Stomach smooth muscle (tissue), 2 donors: ENCODE data around the gene CAMP.

Source experiments
- H3K27ac ChIP-seq: one replicate; pipeline ENCODE4 v1.7.0; 2013; ENCODE audit warnings: mild to moderate bottlenecking, low read length, inconsistent platforms
- H3K27me3 ChIP-seq, 2 donors: one replicate each; pipeline ENCODE4 v1.7.0; 2013; ENCODE audit warnings: low read length in 2 of 2; ENCODE audit not compliant: insufficient read depth in 2 of 2, control insufficient read depth in 1 of 2
- H3K36me3 ChIP-seq, 2 donors: one replicate each; pipeline ENCODE4 v1.7.0; 2013; ENCODE audit warnings: low read length in 2 of 2; ENCODE audit not compliant: control insufficient read depth in 2 of 2, insufficient read depth in 2 of 2
- H3K4me1 ChIP-seq: one replicate; pipeline ENCODE4 v1.7.0; 2013; ENCODE audit warnings: low read length; ENCODE audit not compliant: control insufficient read depth, insufficient read depth
- H3K4me3 ChIP-seq, 2 donors: one replicate each; pipeline ENCODE4 v1.7.0; 2013; ENCODE audit warnings: low read length in 2 of 2
- H3K9ac ChIP-seq, 2 donors: one replicate each; pipeline ENCODE4 v1.7.0; 2013; ENCODE audit warnings: low read length in 2 of 2, mild to moderate bottlenecking in 1 of 2
- H3K9me3 ChIP-seq, 2 donors: one replicate each; pipeline ENCODE4 v1.7.0; 2013; ENCODE audit warnings: low read length in 2 of 2; ENCODE audit not compliant: control insufficient read depth in 2 of 2
- donor health status: healthy.
- donor health status: Pancreatic carcinoma.

Gene CAMP

GRCh38 chr3:48273594-48274211 lies 50.4 kb downstream of the CAMP start:
- no peak overlapping the region for H3K9ac ChIP-seq
- H3K9me3 ChIP-seq: no peaks in the 10 kb centered on the region
- H3K4me1 ChIP-seq: no peaks in the 10 kb centered on the region
- H3K36me3 ChIP-seq: peaks cover 8 to 11% of the 10 kb centered on the region in 2 donors
- no peaks in the 10 kb centered on the region for H3K27me3 ChIP-seq
- no peak overlapping the region for H3K4me3 ChIP-seq
- no peak overlapping the region for H3K27ac ChIP-seq

GRCh38 chr3:48274452-48274851 lies 51.2 kb downstream of the CAMP start:
- Histone ChIP-seq H3K27me3 (no peaks in the 10 kb centered on the region), H3K27ac (no peak overlapping the region), H3K9ac (no peak overlapping the region), H3K36me3 (peaks cover 2 to 5% of the 10 kb centered on the region in 2 donors), H3K4me3 (no peak overlapping the region), H3K9me3 (no peaks in the 10 kb centered on the region), H3K4me1 (no peaks in the 10 kb centered on the region)
